A549 (cell line): ENCODE measurements around the gene BLOC1S4. TPM values are rescaled to one million over a fixed set of nuclear protein-coding genes. Genes with fewer than 3 reads are reported as not detected.

Experiments used
- ATAC-seq, 2 experiments: fragments of 200-7000 bp in 1 of 2; fragments of >200 bp in 1 of 2; cut with Nextera tagmentation in 1 of 2; cut with Tn5 transposase in 1 of 2; 3 replicates each; pipeline versions ENCODE4 v1.8.0 to v1.9.1; 2018 to 2020; ENCODE audit warnings: mild to moderate bottlenecking in 1 of 2, moderate library complexity in 1 of 2
- CTCF ChIA-PET: fragments of 300-600 bp; sonication (Branson Sonifier 250); formaldehyde crosslinking; extraction: SDS; loops from one replicate; lab custom pipeline; 2021; ENCODE audit warnings: antibody characterized with exemption, inconsistent platforms; lab: Yijun Ruan, JAX
- POLR2A ChIA-PET: fragments of 350-600 bp; formaldehyde crosslinking; extraction: SDS; loops from one replicate; lab custom pipeline; 2021; ENCODE audit warnings: antibody characterized with exemption, inconsistent platforms; lab: Yijun Ruan, JAX
- DNase-seq, 2 experiments: peaks; one replicate each; pipeline versions ENCODE4 v3.0.0 to v3.0.0-alpha.2; 2011 to 2016; ENCODE audit warnings: low read depth in 1 of 2, low spot score in 1 of 2
- FAIRE-seq: peaks from 2 replicates; lab custom pipeline; 2011; peaks lifted over from hg19 to GRCh38; lab: Jason Lieb, UNC
- H3K27ac ChIP-seq, 2 experiments: fragments of >200 bp; sonication (Bioruptor Twin); formaldehyde crosslinking; 3 replicates each; pipeline ENCODE4 v1.5.1; 2016 to 2017
- H3K4me1 ChIP-seq: fragments of >200 bp; sonication (Bioruptor Twin); formaldehyde crosslinking; 3 replicates; pipeline ENCODE4 v1.6.1; 2016
- H3K4me2 ChIP-seq: fragments of >200 bp; sonication (Bioruptor Twin); formaldehyde crosslinking; 3 replicates; pipeline ENCODE4 v1.6.1; 2016
- H3K4me3 ChIP-seq: fragments of >200 bp; sonication (Bioruptor Twin); formaldehyde crosslinking; 3 replicates; pipeline ENCODE4 v1.5.1; 2016
- H3K9me3 ChIP-seq: fragments of >200 bp; sonication (Bioruptor Twin); formaldehyde crosslinking; 3 replicates; pipeline ENCODE4 v1.6.1; 2016
- CBX8 ChIP-seq: fragments of 200-600 bp; sonication (generic); IDR thresholded peaks from 2 replicates; pipeline ENCODE4 v1.6.1; 2016
- EHMT2 ChIP-seq: fragments of 200-600 bp; sonication (generic); IDR thresholded peaks from 2 replicates; pipeline ENCODE4 v1.6.1; 2016; ENCODE audit warnings: antibody characterized with exemption, low read depth, mild to moderate bottlenecking, moderate library complexity
- EP300 ChIP-seq, 2 experiments: fragments of >200 bp; sonication (Bioruptor Twin); formaldehyde crosslinking; IDR thresholded peaks; 2 replicates in 1 of 2; 3 replicates in 1 of 2; pipeline ENCODE4 v1.6.1; 2016 to 2017
- HOXB5 ChIP-seq: fragments of 250-450 bp; sonication (Bioruptor Pico); IDR thresholded peaks from 2 replicates; pipeline ENCODE4 v1.5.0; 2020; ENCODE audit warnings: mild to moderate bottlenecking, moderate library complexity
- JUN ChIP-seq, 2 experiments: fragments of >200 bp; sonication (Bioruptor Twin); formaldehyde crosslinking; IDR thresholded peaks; 2 replicates in 1 of 2; 3 replicates in 1 of 2; pipeline ENCODE4 v1.6.1; 2016 to 2017
- KDM1A ChIP-seq: fragments of 200-600 bp; sonication (generic); IDR thresholded peaks from 2 replicates; pipeline ENCODE4 v1.6.1; 2016; ENCODE audit warnings: low read depth, mild to moderate bottlenecking
- POLR2AphosphoS2 ChIP-seq: conservative IDR thresholded peaks from 2 replicates; pipeline ENCODE4 v1.6.1; 2012; ENCODE audit warnings: low read length, improper control_type of control experiment, inconsistent platforms
- RAD21 ChIP-seq, 2 experiments: fragments of >200 bp in 1 of 2; sonication (Bioruptor Twin) in 1 of 2; formaldehyde crosslinking in 1 of 2; IDR thresholded peaks in 1 of 2; conservative IDR thresholded peaks in 1 of 2; 2 replicates in 1 of 2; 3 replicates in 1 of 2; pipeline ENCODE4 v1.6.1; 2012 to 2018; ENCODE audit warnings: inconsistent platforms in 1 of 2
- RCOR1 ChIP-seq: fragments of 150-350 bp; IDR thresholded peaks from 2 replicates; pipeline ENCODE4 v1.6.1; 2014; ENCODE audit warnings: antibody characterized with exemption, low read length, low read depth
- TFCP2L1 ChIP-seq: fragments of 250-450 bp; sonication (Bioruptor Pico); IDR thresholded peaks from 2 replicates; pipeline ENCODE4 v1.5.0; 2021; ENCODE audit warnings: mild to moderate bottlenecking
- ZC3H11A ChIP-seq: fragments of 450-650 bp; IDR thresholded peaks from 2 replicates; pipeline ENCODE4 v1.6.1; 2014; ENCODE audit warnings: antibody characterized with exemption, mild to moderate bottlenecking
- ZFP36 ChIP-seq: fragments of 450-650 bp; IDR thresholded peaks from 2 replicates; pipeline ENCODE4 v1.6.1; 2014; ENCODE audit warnings: borderline replicate concordance; ENCODE audit not compliant: partially characterized antibody
- ZSCAN20 ChIP-seq: fragments of 250-450 bp; sonication (Bioruptor Pico); IDR thresholded peaks from 2 replicates; pipeline ENCODE4 v1.8.0; 2022; ENCODE audit warnings: mild to moderate bottlenecking, moderate library complexity
- WGBS: methylation state at CpG from one replicate; pipeline ENCODE4 v1.1.6; 2017; ENCODE audit errors: missing lambda C conversion rate; 5-methylcytosine and 5-hydroxymethylcytosine counted together
- polyA plus RNA-seq, 4 experiments: library from polyadenylated mRNA; depleted of rRNA in 3 of 4; stranded (reverse); fragments of >200 nt; fragmentation: RNase III in 1 of 4; extraction: RNeasy Plus Mini Kit Qiagen cat#74134 plus additional on column Dnase treatment in 1 of 4; gene quantifications; 2 replicates in 3 of 4; 3 replicates in 1 of 4; pipeline ENCODE4 v1.2.3, GENCODE V29; 2011 to 2017
- TF ChIP-seq, protein P1 (sequence below): fragments of >200 bp; sonication (Bioruptor Twin); formaldehyde crosslinking; IDR thresholded peaks from 2 replicates; pipeline ENCODE4 v1.6.1; 2016
- TF ChIP-seq, protein P2 (sequence below): fragments of >200 bp; sonication (Bioruptor Twin); formaldehyde crosslinking; IDR thresholded peaks from 3 replicates; pipeline ENCODE4 v1.6.1; 2016
- TF ChIP-seq, protein P3 (sequence below): fragments of 250-450 bp; sonication (Bioruptor Pico); IDR thresholded peaks from 2 replicates; pipeline ENCODE4 v1.5.0; 2020; ENCODE audit warnings: low read depth, mild to moderate bottlenecking, moderate library complexity

The BLOC1S4 gene
- polyA plus RNA-seq, 2 of the 4 experiments (the other 2 are of a cell fraction), result 13.2 to 13.9 TPM

DNA sequence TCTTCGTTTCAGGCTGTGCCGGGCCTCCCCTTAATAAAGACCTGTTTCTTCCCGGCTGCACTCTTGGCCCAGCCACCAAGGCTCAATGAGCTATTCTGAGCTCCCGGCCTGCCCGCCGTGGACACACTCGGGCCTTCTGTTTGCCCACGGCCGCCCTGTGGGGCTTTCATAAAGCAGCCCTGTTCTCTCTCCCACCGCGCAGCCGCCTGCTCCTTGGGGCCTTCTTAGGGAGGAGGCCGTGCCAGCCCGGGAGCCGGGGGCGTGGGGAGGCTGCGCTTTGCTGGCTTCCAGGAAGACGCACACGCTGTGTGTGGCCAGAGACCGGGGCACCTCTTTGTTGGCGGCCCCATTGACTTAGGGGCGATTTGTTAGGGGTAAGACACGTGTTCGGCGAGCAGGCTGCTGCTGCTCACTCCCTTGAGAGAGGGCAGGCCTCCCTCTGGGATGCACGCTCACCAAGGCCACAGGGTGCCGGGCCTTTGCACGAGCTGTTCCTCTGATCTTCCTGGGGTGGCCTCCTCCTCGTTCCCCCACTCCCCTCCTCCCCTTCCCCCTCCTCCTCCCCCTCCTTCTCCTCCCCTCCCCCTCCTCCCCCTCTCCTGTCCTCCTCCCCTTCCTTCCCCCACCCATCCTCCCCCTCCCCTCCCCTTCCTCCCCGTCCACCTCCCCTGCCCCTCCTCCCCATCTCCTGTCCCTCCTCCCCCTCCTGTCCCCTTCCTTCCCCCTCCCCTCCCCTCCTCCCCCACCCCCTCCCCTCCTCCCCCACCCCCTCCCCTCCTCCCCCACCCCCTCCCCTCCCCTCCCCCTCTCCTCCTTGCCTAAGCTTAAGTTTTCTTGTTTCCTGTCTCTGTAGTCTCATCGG, 11.3 kb downstream of the BLOC1S4 start:
- H3K4me2 ChIP-seq, result no peak overlapping the region
- ChIA-PET POLR2A (interaction anchor here (0.6 kb wide), 1 partner anchor 123 kb away, joined by 10 read pairs; no protein-coding TSS in a partner anchor), CTCF (interaction anchor here (1.2 to 1.5 kb wide), 3 partner anchors 10 to 344 kb away, joined by 4 to 6 read pairs (median 5); partner anchors contain the start of gene BLOC1S4)
- DNase-seq (no peak), FAIRE-seq (no peak), ATAC-seq (no peak)
- H3K9me3 ChIP-seq, result no peaks in the 10 kb centered on the region
- 87% methylated on average over 23 of the region's 31 CpGs for WGBS
- TF ChIP-seq, protein P1, sequence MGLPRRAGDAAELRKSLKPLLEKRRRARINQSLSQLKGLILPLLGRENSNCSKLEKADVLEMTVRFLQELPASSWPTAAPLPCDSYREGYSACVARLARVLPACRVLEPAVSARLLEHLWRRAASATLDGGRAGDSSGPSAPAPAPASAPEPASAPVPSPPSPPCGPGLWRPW, result no peak
- H3K4me3 ChIP-seq, result no peak overlapping the region
- peak overlapping the region in 1 of 2 experiments; percentile 56; a peak in 3 of 6 replicates for H3K27ac ChIP-seq
- H3K4me1 ChIP-seq, result peaks cover 5% of the 10 kb centered on the region

DNA sequence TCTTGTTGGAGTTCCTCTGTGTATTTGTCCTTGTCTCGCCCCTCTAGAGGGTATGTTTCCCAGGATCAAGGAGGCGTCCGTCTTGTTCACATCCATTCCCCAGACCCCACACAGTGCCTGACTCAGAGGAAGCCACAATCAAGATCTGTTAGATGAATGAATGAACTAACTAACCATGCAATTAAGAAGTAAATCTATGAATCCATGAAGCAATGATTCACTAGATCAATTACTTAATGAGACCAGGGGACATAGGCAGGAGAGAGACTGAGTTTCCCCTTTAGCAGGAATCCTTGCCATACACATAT, 11.9 kb downstream of the BLOC1S4 start:
- 98% methylated on average over 3 of the region's 3 CpGs for WGBS
- Histone ChIP-seq H3K4me3 (no peak overlapping the region), H3K4me2 (no peak overlapping the region), H3K27ac (peak overlapping the region in 1 of 2 experiments; percentile 64; a peak in 3 of 6 replicates), H3K9me3 (no peaks in the 10 kb centered on the region), H3K4me1 (peaks cover 11% of the 10 kb centered on the region)
- ATAC-seq (no peak), FAIRE-seq (no peak), DNase-seq (no peak)
- TF ChIP-seq ZFP36 (no peak), RCOR1 (no peak), EHMT2 (no peak), EP300 (IDR thresholded peaks at IDR 0.05) (no peak), POLR2AphosphoS2 (no peak), TFCP2L1 (CRISPR knock-in tag) (no peak)
- ChIA-PET CTCF (interaction anchor here (1.2 to 5.5 kb wide), 3 partner anchors 8 to 146 kb away, joined by 5 to 38 read pairs (median 5); partner anchors contain the start of gene BLOC1S4), POLR2A (no interaction called here)

DNA sequence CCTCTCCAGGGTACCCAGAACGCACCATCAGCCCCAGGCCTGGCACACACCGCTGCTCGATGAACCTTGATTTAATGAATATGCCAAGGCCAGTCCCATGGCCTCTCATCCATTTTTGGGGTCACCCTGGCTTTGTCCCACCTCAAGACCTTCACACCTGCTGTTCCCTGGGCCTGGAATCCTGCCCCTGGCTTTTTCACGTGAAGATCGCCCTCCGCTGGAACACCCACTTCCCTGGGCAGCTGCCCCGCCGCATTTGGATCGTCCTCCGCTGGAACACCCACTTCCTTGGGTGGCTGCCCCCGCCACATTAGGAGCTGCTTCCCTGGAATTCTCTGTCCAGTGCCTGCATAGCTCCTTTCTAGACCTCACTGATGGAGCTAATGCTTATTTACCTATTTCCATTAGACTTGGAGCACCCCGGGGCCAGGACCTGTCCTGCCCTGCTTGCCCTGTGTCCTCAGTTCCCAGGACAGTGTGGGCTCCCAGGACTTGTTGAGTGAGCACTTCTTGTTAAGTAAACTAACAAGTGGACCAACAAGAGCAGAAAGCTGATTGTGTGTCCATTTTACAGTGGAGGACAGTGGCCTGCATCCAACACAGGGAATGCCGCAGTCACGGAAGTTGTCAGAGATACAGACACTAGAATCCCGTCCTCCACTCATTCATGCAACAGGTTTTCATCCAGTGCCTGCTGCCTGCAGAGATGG, 12.5 kb downstream of the BLOC1S4 start:
- no peak overlapping the region for H3K4me3 ChIP-seq
- H3K4me1 ChIP-seq, result peaks cover 17% of the 10 kb centered on the region
- peak overlapping the region; percentile 35 to 64; a peak in 4 of 6 replicates for H3K27ac ChIP-seq
- no peak overlapping the region for H3K4me2 ChIP-seq
- 86% methylated on average over 15 of the region's 15 CpGs for WGBS
- ATAC-seq, result no peak
- CTCF ChIA-PET, result interaction anchor here (1.2 to 5.5 kb wide), 2 partner anchors 9 to 145 kb away, joined by 5 to 38 read pairs; no protein-coding TSS in a partner anchor
- TF ChIP-seq KDM1A, result no peak
- no peak for TF ChIP-seq ZC3H11A
- TF ChIP-seq RAD21 (conservative IDR thresholded peaks at IDR 0.05 in 1 of 2, IDR thresholded peaks at IDR 0.05 in 1 of 2), result no peak
- TF ChIP-seq CBX8, result no peak
- TF ChIP-seq, protein P1, result no peak
- TF ChIP-seq ZSCAN20 (CRISPR knock-in tag), result no peak
- no peak for TF ChIP-seq TFCP2L1 (CRISPR knock-in tag)
- TF ChIP-seq, all 56 proteins: peak for 0
- POLR2A ChIA-PET, result no interaction called here
- no peak for FAIRE-seq
- H3K9me3 ChIP-seq, result no peaks in the 10 kb centered on the region
- DNase-seq, result no peak

DNA sequence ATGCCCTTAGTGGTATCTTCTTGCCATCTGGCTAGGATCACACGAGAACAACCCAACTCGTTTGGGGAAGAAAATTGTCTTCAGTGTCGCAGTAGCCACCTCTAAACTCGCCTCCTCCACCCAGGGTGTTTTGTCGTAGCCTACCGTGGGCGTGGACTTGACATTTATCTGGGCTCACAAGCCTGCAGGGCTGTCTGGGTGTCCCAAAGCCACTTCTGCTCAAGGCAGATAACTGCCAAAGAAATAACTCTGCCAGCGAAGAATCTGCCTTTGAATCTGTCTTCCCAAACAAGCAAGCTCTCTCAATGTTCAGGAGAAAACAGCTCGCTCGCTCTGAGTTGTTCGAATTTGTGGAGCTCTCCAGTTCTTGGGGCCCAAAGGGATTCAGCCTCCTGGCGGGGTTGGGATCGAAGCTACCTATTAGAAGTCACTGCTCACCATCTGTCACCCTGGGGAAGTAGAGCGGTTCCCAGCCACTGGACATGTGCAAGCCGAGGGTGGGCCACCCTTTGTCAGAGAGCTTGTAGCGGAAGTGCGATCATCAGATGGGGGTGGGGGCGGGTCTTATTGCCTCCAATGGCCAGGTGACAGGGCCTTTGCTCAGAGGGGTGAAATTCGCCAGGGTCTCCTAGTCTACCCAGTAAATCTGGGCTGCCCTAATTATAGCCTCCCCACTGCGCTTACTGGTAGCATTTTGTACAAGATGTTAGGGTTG, 14.8 kb downstream of the BLOC1S4 start:
- no peaks in the 10 kb centered on the region for H3K9me3 ChIP-seq
- CTCF ChIA-PET, result interaction anchor here (0.9 to 5.5 kb wide), 3 partner anchors 11 to 143 kb away, joined by 3 to 38 read pairs (median 16); no protein-coding TSS in a partner anchor
- 90% methylated on average over 19 of the region's 20 CpGs for WGBS

More for the DNA sequence above, 14.8 kb downstream of the BLOC1S4 start:
- FAIRE-seq, result no peak
- no peak for ATAC-seq
- DNase-seq, result no peak
- Histone ChIP-seq H3K4me3 (no peak overlapping the region), H3K4me1 (peaks cover 19% of the 10 kb centered on the region), H3K4me2 (no peak overlapping the region), H3K27ac (peak overlapping the region; percentile 99 to 100)
- TF ChIP-seq, protein P2, sequence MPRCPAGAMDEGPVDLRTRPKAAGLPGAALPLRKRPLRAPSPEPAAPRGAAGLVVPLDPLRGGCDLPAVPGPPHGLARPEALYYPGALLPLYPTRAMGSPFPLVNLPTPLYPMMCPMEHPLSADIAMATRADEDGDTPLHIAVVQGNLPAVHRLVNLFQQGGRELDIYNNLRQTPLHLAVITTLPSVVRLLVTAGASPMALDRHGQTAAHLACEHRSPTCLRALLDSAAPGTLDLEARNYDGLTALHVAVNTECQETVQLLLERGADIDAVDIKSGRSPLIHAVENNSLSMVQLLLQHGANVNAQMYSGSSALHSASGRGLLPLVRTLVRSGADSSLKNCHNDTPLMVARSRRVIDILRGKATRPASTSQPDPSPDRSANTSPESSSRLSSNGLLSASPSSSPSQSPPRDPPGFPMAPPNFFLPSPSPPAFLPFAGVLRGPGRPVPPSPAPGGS, result no peak
- TF ChIP-seq HOXB5 (CRISPR knock-in tag) (no peak), EP300 (IDR thresholded peaks at IDR 0.05) (no peak), JUN (IDR thresholded peaks at IDR 0.05) (no peak)
- TF ChIP-seq, protein P3, sequence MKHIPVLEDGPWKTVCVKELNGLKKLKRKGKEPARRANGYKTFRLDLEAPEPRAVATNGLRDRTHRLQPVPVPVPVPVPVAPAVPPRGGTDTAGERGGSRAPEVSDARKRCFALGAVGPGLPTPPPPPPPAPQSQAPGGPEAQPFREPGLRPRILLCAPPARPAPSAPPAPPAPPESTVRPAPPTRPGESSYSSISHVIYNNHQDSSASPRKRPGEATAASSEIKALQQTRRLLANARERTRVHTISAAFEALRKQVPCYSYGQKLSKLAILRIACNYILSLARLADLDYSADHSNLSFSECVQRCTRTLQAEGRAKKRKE (CRISPR knock-in tag), result no peak
- POLR2A ChIA-PET, result interaction anchor here (0.6 kb wide), 1 partner anchor 27 kb away, joined by 4 read pairs; no protein-coding TSS in a partner anchor
